Omental fat pad (tissue), 4 donors: ENCODE data around the gene CAPN13. TPM values are rescaled to one million over a fixed set of nuclear protein-coding genes. Genes with fewer than 3 reads are reported as not detected.

Source experiments
- ATAC-seq: fragments of 150-250 bp; one replicate; pipeline ENCODE4 v1.9.1; 2016; ENCODE audit warnings: mild to moderate bottlenecking, moderate library complexity; ENCODE audit not compliant: low FRiP score
- DNase-seq: peaks from one replicate; pipeline ENCODE4 v3.0.0-alpha.2; 2019; ENCODE audit warnings: low spot score
- CTCF ChIP-seq, 3 donors: fragments of 450-650 bp; IDR thresholded peaks; one replicate each; pipeline ENCODE4 v1.5.1; 2016 to 2017; ENCODE audit warnings: antibody characterized with exemption in 3 of 3, mild to moderate bottlenecking in 3 of 3, moderate library complexity in 2 of 3
- total RNA-seq, 4 donors: library from RNA; depleted of rRNA; stranded (reverse); fragments of >200 nt; gene quantifications; one replicate each; pipeline ENCODE4 v1.1.0, GENCODE V29; 2016

Gene CAPN13
- total RNA-seq, 4 donors from 2014 or later: not detected

- TF ChIP-seq CTCF (IDR thresholded peaks at IDR 0.05): no peak
- DNase-seq (no peak), ATAC-seq (no peak)
Measured at GRCh38 chr2:30778611-30779010, 28.6 kb downstream of the CAPN13 start.

GRCh38 chr2:30777661-30778505, 29.4 kb downstream of the CAPN13 start:
- TF ChIP-seq CTCF (IDR thresholded peaks at IDR 0.05): no peak
- ATAC-seq: no peak
- no peak for DNase-seq

GRCh38 chr2:30776831-30777635, 30.2 kb downstream of the CAPN13 start:
- TF ChIP-seq CTCF (IDR thresholded peaks at IDR 0.05): no peak
- ATAC-seq (no peak), DNase-seq (no peak)

- no peak for ATAC-seq
- DNase-seq: no peak
- TF ChIP-seq CTCF (IDR thresholded peaks at IDR 0.05): no peak
Measured at GRCh38 chr2:30775833-30776232, 31.4 kb downstream of the CAPN13 start.

GRCh38 chr2:30772021-30772705, 35.1 kb downstream of the CAPN13 start:
- no peak for TF ChIP-seq CTCF (IDR thresholded peaks at IDR 0.05)
- DNase-seq: no peak
- ATAC-seq: no peak

- no peak for TF ChIP-seq CTCF (IDR thresholded peaks at IDR 0.05)
- no peak for ATAC-seq
- no peak for DNase-seq
Measured at GRCh38 chr2:30770816-30771576, 36.2 kb downstream of the CAPN13 start.
